ENCODE data around the gene FBLN2.

The FBLN2 gene

GRCh38 chr3:13634151-13634550, 85.2 kb downstream of the FBLN2 start:
- TF ChIP-seq CTCF (conservative IDR thresholded peaks at IDR 0.05; ENCODE audit: low read depth) = no peak
- ChIA-PET CTCF (interaction anchor here (0.7 to 1.2 kb wide), 2 partner anchors 14 to 138 kb away, joined by 3 to 5 read pairs; no protein-coding TSS in a partner anchor), POLR2A (ENCODE audit: low non-redundant PET) (no interaction called here)
- no peak for DNase-seq (ENCODE audit: low spot score)
- peak overlapping the region; percentile 32 for H3K27ac ChIP-seq

- TF ChIP-seq CTCF (conservative IDR thresholded peaks at IDR 0.05; ENCODE audit: low read depth) = no peak
- DNase-seq (ENCODE audit: low spot score) = no peak
- H3K27ac ChIP-seq = peak overlapping the region; percentile 32; the same call in 1 of the 2 replicates
- CTCF ChIA-PET = no interaction called here
- POLR2A ChIA-PET (ENCODE audit: low non-redundant PET) = no interaction called here
These were observed 85.7 kb downstream of the FBLN2 start for GRCh38 chr3:13634615-13635014.

DNA sequence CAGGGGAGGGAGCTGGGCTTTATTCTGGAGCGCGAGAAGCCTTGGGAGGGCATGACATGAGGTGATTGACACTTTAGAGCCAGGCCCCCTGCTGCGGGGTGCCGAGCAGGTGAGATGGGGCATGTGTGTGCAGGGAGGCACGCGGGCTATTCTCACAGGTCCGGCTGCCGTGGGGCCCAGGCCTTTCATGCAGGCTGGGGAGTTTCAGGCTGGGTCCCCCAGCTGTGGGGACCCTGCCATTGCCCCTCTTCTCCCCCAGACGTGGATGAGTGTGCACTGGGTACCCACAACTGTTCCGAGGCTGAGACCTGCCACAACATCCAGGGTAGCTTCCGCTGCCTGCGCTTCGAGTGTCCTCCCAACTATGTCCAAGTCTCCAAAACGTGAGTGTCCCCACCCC, 87.3 kb downstream of the FBLN2 start:
- no peak for TF ChIP-seq CTCF (conservative IDR thresholded peaks at IDR 0.05; ENCODE audit: low read depth)
- ChIA-PET CTCF (interaction anchor here (1.2 kb wide), 1 partner anchor 138 kb away, joined by 3 read pairs; no protein-coding TSS in a partner anchor), POLR2A (ENCODE audit: low non-redundant PET) (no interaction called here)
- DNase-seq (ENCODE audit: low spot score) = no peak
- peak overlapping the region; percentile 94 for H3K27ac ChIP-seq

DNA sequence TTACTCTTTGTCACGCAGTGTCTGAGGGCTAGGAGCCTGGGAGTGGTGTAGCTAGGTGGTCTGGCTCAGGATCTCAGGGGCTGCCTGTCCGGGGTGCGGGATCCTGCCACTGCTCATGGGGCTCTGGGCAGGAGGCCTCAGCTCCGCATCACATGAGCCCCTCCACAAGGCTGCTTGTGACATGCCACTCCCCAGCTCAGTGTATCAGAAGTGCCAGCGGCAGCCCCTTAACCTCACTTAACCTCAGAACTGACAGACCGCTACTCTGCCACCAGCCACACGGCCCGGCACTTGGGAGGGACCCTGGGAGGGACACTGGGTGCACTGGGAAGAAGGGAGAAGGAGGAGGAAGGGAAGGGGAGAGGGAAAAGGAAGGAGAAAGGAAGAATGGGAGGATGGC, 87.9 kb downstream of the FBLN2 start:
- H3K27ac ChIP-seq = peak overlapping the region; percentile 94
- ChIA-PET CTCF (interaction anchor here (1.2 kb wide), 1 partner anchor 139 kb away, joined by 3 read pairs; no protein-coding TSS in a partner anchor), POLR2A (ENCODE audit: low non-redundant PET) (no interaction called here)
- DNase-seq (ENCODE audit: low spot score) = no peak
- no peak for TF ChIP-seq CTCF (conservative IDR thresholded peaks at IDR 0.05; ENCODE audit: low read depth)

- ChIA-PET POLR2A (ENCODE audit: low non-redundant PET) (no interaction called here), CTCF (interaction anchor here (1.2 kb wide), 1 partner anchor 139 kb away, joined by 3 read pairs; no protein-coding TSS in a partner anchor)
- H3K27ac ChIP-seq = peak overlapping the region; percentile 94
- DNase-seq (ENCODE audit: low spot score) = no peak
- no peak for TF ChIP-seq CTCF (conservative IDR thresholded peaks at IDR 0.05; ENCODE audit: low read depth)
These were observed 88.5 kb downstream of the FBLN2 start for GRCh38 chr3:13637311-13637891.

DNA sequence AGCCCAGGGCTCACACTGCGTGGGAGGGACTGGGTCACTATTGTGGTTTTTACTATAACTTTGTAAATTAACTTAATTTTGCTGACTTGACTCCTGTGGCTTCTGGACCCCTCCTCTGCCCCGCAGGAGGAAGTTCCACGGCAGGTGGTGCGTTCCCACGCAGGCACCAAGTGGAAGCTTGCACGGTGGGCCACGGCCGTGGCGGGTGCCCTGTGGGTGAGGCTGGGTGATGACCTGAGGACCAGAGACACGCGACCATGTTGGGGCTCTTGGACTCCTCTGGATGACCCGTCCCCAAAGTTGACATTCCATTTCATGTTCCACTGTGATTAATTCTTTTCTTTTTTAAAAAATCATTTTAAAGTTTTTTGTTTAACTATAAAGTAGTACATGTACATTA, 89.0 kb downstream of the FBLN2 start:
- CTCF ChIA-PET = interaction anchor here (1.0 kb wide), 1 partner anchor 11 kb away, joined by 7 read pairs; no protein-coding TSS in a partner anchor

More for the DNA sequence above, 89.0 kb downstream of the FBLN2 start:
- POLR2A ChIA-PET (ENCODE audit: low non-redundant PET) = no interaction called here
- no peak for TF ChIP-seq CTCF (conservative IDR thresholded peaks at IDR 0.05; ENCODE audit: low read depth)
- DNase-seq (ENCODE audit: low spot score) = no peak
- H3K27ac ChIP-seq = peak overlapping the region; percentile 94

All from RWPE1 (cell line).